ENCODE measurements around the gene DENND5B. TPM values are rescaled to one million over a fixed set of nuclear protein-coding genes. Genes with fewer than 3 reads are reported as not detected.

DENND5B gene
- total RNA-seq, 1 donor from 2014 or later, result 7.8 TPM

- DNase-seq (ENCODE audit: low read depth, low spot score), result no peak
Observed at GRCh38 chr12:31337952-31338351, 253.0 kb downstream of the DENND5B start.

Other genes with a start within 250 kb of the DENND5B start
- gene ETFBKMT, start 68.6 kb upstream of the DENND5B start, total RNA-seq, result 2.7 and 3.4 TPM in 2 replicates
- 12.3 and 18.3 TPM in 2 replicates for gene AMN1, start 137.9 kb upstream of the DENND5B start, total RNA-seq